Myometrial cell (primary cell): ENCODE measurements around the gene SLU7. TPM values are rescaled to one million over a fixed set of nuclear protein-coding genes. Genes with fewer than 3 reads are reported as not detected.

Experiments used
- total RNA-seq: library from RNA; depleted of rRNA; stranded (reverse); fragments of >200 nt; gene quantifications from 2 replicates; pipeline ENCODE4 v1.2.3, GENCODE V29; 2015

SLU7 gene
- 22.8 and 36.9 TPM in 2 replicates for total RNA-seq

DNA sequence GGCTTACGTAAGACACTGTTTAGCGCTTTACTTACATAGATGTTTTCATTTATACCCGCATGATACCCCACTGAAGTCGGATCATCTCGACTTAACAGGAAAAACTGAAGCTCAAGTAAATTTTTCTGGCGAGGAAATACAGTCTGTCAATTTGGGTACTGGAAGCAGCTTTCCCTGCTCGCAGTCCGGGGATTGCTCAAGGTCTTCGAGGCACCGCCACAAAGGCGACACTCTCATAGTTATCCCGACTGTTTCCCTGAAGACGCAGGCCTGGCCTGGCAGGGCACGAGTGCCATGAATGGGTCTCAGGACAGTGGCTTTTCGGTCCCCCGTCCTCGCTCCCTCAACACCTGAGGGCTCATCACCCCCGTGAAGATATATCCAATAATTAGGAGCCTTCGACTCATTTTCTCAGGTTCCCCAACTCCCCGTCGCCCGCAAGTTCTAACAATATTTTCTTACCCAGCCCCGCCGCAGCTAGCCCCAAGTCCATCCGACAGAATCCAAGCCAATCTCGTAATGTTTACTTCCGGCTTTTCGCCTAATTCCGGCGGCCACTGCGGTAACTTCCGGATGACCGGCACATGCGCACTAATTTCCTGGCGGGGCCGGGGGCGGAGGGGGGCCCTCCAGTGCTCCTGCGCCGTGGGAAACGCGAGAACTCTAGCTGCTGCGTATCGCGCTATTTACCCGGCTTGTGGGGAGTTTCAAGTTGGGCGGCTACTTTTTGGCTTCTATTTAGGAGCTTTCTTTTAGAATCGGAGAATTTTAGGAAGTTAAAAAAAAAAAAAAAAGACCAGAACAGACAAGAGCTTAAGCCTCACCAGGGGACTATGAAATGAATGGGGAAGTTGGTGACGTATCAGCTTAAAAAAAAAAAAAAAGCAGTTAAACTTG lies at the start of gene SLU7:
SLU7 (minus strand) TSS at position 521 of the 897 bp plus-strand sequence. CDS start 3,787 bp downstream, outside the sequence.

DNA sequence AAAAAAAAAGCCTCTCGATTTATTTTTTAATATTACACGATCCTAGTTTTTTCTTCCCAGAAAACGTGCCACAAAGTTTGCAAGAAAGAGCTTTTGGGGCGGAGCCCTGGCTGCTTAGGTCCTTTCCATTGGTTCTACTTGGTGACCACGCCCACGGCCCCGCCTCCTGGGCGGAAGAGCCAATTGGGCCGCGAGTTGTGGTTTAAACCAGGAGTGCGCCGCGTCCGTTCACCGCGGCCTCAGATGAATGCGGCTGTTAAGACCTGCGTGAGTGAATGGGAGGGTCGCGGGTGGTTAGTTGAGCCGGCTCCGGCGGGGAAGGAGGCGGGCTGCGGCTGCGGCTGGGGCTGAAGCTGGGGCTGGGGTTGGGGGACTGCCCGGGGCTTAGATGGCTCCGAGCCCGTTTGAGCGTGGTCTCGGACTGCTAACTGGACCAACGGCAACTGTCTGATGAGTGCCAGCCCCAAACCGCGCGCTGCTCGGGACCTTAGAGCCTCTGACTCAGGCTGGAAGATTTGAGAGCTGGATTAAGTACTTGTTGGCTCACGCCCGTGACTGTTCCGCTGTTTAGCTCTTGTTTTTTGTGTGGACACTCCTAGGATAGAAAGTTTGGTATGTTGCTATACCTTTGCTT lies 2.9 kb upstream of the SLU7 start, which contains the start of gene PTTG1:
PTTG1 (plus strand) TSS at position 231 of the 634 bp plus-strand sequence. CDS start 458 bp downstream, outside the sequence.

DNA sequence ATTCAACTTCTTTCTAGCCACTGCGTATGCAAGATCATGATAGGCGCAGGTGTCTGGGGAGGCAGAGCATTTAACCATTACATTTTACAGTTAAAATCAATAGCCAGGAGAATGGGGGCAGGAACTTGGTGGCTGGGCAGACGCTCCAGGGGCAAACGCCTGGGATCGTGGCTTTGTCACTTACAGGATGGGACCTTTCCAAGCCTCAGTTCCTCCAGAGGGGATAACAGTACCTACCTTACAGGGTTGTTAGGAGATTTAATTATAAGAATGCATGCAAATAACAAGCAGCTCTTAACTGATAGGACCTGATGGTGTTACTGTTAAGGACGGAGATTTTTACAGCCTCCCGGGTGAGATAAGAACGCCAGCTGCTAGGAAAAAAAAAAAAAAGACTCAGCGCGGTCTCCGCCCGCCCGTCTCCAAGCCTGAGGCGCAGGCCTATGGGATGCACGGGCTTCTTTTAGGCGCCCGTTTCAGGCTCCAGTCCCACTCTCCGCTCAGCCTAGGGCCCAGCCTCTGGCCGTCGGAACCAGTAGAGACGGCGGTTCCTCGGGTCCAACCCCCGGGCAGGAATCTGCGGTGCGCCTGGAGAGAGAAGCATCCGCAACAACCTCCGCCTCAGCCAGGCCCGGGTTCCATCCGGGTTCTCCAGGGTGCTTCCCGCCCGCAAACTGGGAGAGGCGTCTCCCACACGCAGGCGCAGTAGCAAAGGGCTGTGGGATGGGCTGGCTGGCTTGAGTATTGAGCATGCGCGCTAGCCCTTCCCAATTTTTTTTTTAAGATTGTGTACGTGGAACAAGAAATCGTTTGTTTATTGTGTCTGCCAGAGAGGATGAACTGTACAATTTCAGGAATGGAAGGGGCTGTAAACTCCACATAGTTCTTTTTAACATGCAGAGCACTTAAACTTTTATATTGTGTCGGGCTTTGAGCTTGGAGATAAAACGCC lies 19.2 kb downstream of the SLU7 start, which contains the start of gene FAM200C:
FAM200C (minus strand) TSS at position 653 of the 952 bp plus-strand sequence. CDS start 4,564 bp downstream, outside the sequence.

DNA sequence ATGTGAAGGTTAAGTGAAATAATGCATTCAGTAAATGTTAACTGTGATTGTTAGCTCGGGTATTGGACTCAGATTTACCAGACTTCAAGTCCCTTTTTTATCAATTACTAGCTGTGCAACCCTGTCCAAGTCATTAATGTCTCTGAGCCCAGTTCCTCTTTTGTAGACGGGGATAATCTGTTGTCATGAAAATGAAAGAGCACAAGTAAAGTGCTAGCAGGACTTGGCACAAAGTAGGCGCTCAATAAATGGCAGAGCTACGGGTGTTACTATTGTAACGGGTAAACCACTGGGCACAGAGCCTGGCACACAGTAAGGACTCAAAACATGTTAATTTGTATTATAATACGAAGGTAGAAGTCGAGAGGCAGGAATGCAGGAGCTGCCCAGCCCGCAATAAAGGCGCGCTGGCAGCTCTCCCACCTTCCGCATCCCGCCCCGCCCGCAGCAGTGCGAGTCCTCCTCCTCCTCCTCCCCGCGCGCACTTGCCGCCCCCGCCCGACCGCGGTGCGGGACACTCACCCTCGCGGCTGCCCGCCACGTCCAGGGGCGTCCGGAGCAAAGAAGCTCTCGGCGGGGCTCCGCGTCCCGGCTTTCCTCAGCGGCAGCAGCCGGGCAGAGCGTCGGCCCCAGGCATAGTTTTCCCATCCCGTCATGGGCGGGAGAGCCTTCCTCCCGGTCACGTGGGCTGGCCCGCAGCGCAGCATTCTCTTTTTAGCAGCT lies 48.7 kb downstream of the SLU7 start, which contains the start of gene C1QTNF2:
C1QTNF2 (minus strand) TSS at position 637 of the 723 bp plus-strand sequence. CDS start 15,615 bp downstream, outside the sequence.

Other genes starting within 250 kb of the SLU7 start
- not detected in 2 replicates for gene FABP6, start 189.6 kb downstream of the SLU7 start, total RNA-seq
- gene CCNJL, start 106.5 kb downstream of the SLU7 start, total RNA-seq, result not detected in 2 replicates
- gene C1QTNF2, start 48.5 kb downstream of the SLU7 start, total RNA-seq, result 0.29 and 0.71 TPM in 2 replicates
- 2.6 and 2.8 TPM in 2 replicates for gene FAM200C, start 19.0 kb downstream of the SLU7 start, total RNA-seq
- gene PTTG1, start 2.8 kb upstream of the SLU7 start, total RNA-seq, result 227 and 293 TPM in 2 replicates